Naive thymus-derived CD4-positive, alpha-beta T cell (primary cell): Measurements from ENCODE around the gene CFAP91. TPM values are rescaled to one million over a fixed set of nuclear protein-coding genes. Genes with fewer than 3 reads are reported as not detected.

Experiments used
- ATAC-seq: fragments of 150-1000 bp; cut with Tn5 transposase; 2 replicates; pipeline ENCODE4 v1.10.0; 2021; ENCODE audit warnings: mild to moderate bottlenecking, moderate library complexity
- CTCF ChIA-PET: fragments of 350-600 bp; sonication (Branson Sonifier 250); formaldehyde crosslinking; loops from one replicate; lab custom pipeline; 2021; ENCODE audit warnings: antibody characterized with exemption; lab: Charles Lee
- POLR2A ChIA-PET: fragments of 350-600 bp; sonication (Branson Sonifier 250); formaldehyde crosslinking; loops from one replicate; lab custom pipeline; 2021; ENCODE audit warnings: antibody characterized with exemption, inconsistent platforms; lab: Charles Lee
- DNase-seq, 9 donors: peaks; one replicate each; pipeline versions ENCODE4 v3.0.0 to v3.0.0-alpha.2; 2020 to 2022; ENCODE audit warnings: mixed read lengths in 1 of 9
- H3K27ac ChIP-seq: one replicate; pipeline ENCODE4 v1.7.0; 2013; ENCODE audit warnings: mild to moderate bottlenecking, low read depth, low read length, moderate library complexity
- H3K27me3 ChIP-seq, 2 donors: one replicate each; pipeline ENCODE4 v1.7.0; 2013; ENCODE audit warnings: low read length in 2 of 2, mild to moderate bottlenecking in 2 of 2, moderate library complexity in 2 of 2; ENCODE audit not compliant: control insufficient read depth in 2 of 2, insufficient read depth in 2 of 2
- H3K36me3 ChIP-seq, 3 experiments: 1 replicate in 2 of 3; 2 replicates in 1 of 3; pipeline ENCODE4 v1.7.0; 2013; ENCODE audit warnings: low read length in 3 of 3, mild to moderate bottlenecking in 3 of 3, moderate library complexity in 1 of 3; ENCODE audit not compliant: insufficient read depth in 3 of 3, control insufficient read depth in 2 of 3
- H3K4me1 ChIP-seq, 2 donors: one replicate each; pipeline ENCODE4 v1.7.0; 2013; ENCODE audit warnings: low read length in 2 of 2, mild to moderate bottlenecking in 2 of 2, moderate library complexity in 1 of 2; ENCODE audit not compliant: control insufficient read depth in 2 of 2, insufficient read depth in 2 of 2
- H3K4me3 ChIP-seq: 2 replicates; pipeline ENCODE4 v1.7.0; 2013; ENCODE audit warnings: mild to moderate bottlenecking, low read length
- H3K9me3 ChIP-seq, 3 experiments: 1 replicate in 2 of 3; 2 replicates in 1 of 3; pipeline ENCODE4 v1.7.0; 2013; ENCODE audit warnings: low read length in 3 of 3; ENCODE audit not compliant: control insufficient read depth in 2 of 3
- H3K27ac Mint-ChIP-seq, 9 donors: one replicate each; pipeline ENCODE4 v1.8.0; 2020 to 2022; ENCODE audit warnings: mixed read lengths in 9 of 9, mild to moderate bottlenecking in 8 of 9, moderate library complexity in 5 of 9, inconsistent platforms in 2 of 9
- H3K27me3 Mint-ChIP-seq, 5 donors: one replicate each; pipeline ENCODE4 v1.8.0; 2021 to 2022; ENCODE audit warnings: mixed read lengths in 5 of 5, mild to moderate bottlenecking in 1 of 5
- H3K36me3 Mint-ChIP-seq, 5 donors: one replicate each; pipeline ENCODE4 v1.8.0; 2020 to 2022; ENCODE audit warnings: mixed read lengths in 5 of 5, mild to moderate bottlenecking in 3 of 5, inconsistent platforms in 1 of 5
- H3K4me1 Mint-ChIP-seq, 7 donors: one replicate each; pipeline ENCODE4 v1.8.0; 2020 to 2022; ENCODE audit warnings: mixed read lengths in 7 of 7, mild to moderate bottlenecking in 3 of 7, inconsistent platforms in 1 of 7
- H3K4me3 Mint-ChIP-seq, 10 donors: one replicate each; pipeline ENCODE4 v1.8.0; 2020 to 2022; ENCODE audit warnings: mild to moderate bottlenecking in 10 of 10, mixed read lengths in 10 of 10, moderate library complexity in 6 of 10, inconsistent platforms in 2 of 10
- H3K9me3 Mint-ChIP-seq, 11 donors: one replicate each; pipeline ENCODE4 v1.8.0; 2020 to 2022; ENCODE audit warnings: mixed read lengths in 11 of 11, mild to moderate bottlenecking in 4 of 11, inconsistent platforms in 1 of 11, moderate library complexity in 1 of 11
- intact Hi-C, 2 donors: fragments of 100-400 bp; cut with micrococcal nuclease; formaldehyde crosslinking; loops; one replicate each; pipeline ENCODE4 v1.15.1; 2023
- polyA plus RNA-seq, 2 donors: library from polyadenylated mRNA; unstranded; fragments of 300-500 nt; fragmentation: Illumina TruSeq; gene quantifications; one replicate each; pipeline ENCODE4 v1.2.3, GENCODE V29; 2021
- total RNA-seq, 6 experiments: library from RNA in 5 of 6; stranded (reverse) in 5 of 6; gene quantifications; 1 replicate in 5 of 6; 2 replicates in 1 of 6; pipeline ENCODE4 v1.2.3 and lab custom pipeline; 2021 to 2026

CFAP91 gene
- total and polyA plus RNA-seq, 7 experiments from 2014 or later = 0.13 to 0.32 (median 0.17) TPM; not detected in 4

DNA sequence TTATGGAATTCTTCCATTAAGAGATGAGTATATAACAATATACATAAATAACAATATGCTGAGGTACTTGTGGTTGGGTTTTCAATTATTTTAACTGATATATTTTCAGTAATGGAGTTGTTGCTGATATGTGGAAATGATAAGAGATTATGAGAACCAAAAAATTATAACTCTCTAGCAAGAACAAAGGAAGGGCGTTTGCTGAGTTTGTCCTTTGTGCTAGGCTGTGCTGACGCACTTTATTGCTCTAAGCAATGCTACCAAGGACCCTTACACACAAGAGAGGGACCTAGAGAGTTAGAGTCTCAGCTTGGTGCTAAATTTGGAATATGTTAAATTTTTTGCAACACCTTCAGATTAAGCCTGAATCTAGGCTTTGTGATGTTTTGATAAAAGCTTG is 24.1 kb downstream of the CFAP91 start:
- no peaks in the 10 kb centered on the region for H3K9me3 Mint-ChIP-seq
- H3K9me3 ChIP-seq = no peaks in the 10 kb centered on the region
- H3K27me3 ChIP-seq = peaks cover 0 to 3% of the 10 kb centered on the region in 2 donors
- H3K4me1 ChIP-seq = no peaks in the 10 kb centered on the region
- H3K27ac ChIP-seq = no peak overlapping the region
- ATAC-seq (no peak), DNase-seq (no peak)
- no peaks in the 10 kb centered on the region for H3K4me1 Mint-ChIP-seq
- ChIA-PET POLR2A (no interaction called here), CTCF (no interaction called here)
- no peak overlapping the region for H3K4me3 ChIP-seq
- H3K27ac Mint-ChIP-seq = no peak overlapping the region
- H3K36me3 ChIP-seq = no peaks in the 10 kb centered on the region
- H3K36me3 Mint-ChIP-seq = no peaks in the 10 kb centered on the region
- intact Hi-C loops = no loop called here
- no peak overlapping the region for H3K4me3 Mint-ChIP-seq
- H3K27me3 Mint-ChIP-seq = peaks cover 0 to 12% (median 0%) of the 10 kb centered on the region in 5 donors

DNA sequence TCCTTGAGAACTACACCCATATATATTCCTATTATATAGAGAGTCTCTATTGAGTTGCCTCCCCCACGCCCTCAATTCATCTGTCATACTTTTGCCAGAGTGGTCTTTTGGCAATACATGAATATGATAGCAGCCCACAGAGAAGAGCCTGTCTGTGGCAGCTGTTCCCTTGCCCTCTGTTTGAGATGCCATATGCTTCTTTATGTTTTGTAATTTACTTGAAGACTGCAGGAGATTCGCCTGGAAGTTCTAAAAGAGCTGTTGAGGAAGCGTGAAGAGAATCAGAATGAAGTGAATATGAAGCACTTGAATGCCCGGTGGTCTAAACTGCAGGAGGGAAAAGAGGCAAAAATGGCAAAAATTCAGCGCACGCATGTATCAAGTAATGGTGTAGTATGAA is 27.2 kb downstream of the CFAP91 start:
- Mint-ChIP-seq H3K4me3 (no peak overlapping the region), H3K9me3 (no peaks in the 10 kb centered on the region), H3K27ac (no peak overlapping the region), H3K36me3 (no peaks in the 10 kb centered on the region), H3K4me1 (no peaks in the 10 kb centered on the region), H3K27me3 (peaks cover 0 to 13% (median 0%) of the 10 kb centered on the region in 5 donors)
- Histone ChIP-seq H3K27me3 (no peaks in the 10 kb centered on the region), H3K36me3 (no peaks in the 10 kb centered on the region), H3K9me3 (no peaks in the 10 kb centered on the region), H3K27ac (no peak overlapping the region), H3K4me3 (no peak overlapping the region), H3K4me1 (no peaks in the 10 kb centered on the region)
- POLR2A ChIA-PET = no interaction called here
- no peak for DNase-seq
- ATAC-seq = no peak
- intact Hi-C loops = no loop called here
- CTCF ChIA-PET = no interaction called here

DNA sequence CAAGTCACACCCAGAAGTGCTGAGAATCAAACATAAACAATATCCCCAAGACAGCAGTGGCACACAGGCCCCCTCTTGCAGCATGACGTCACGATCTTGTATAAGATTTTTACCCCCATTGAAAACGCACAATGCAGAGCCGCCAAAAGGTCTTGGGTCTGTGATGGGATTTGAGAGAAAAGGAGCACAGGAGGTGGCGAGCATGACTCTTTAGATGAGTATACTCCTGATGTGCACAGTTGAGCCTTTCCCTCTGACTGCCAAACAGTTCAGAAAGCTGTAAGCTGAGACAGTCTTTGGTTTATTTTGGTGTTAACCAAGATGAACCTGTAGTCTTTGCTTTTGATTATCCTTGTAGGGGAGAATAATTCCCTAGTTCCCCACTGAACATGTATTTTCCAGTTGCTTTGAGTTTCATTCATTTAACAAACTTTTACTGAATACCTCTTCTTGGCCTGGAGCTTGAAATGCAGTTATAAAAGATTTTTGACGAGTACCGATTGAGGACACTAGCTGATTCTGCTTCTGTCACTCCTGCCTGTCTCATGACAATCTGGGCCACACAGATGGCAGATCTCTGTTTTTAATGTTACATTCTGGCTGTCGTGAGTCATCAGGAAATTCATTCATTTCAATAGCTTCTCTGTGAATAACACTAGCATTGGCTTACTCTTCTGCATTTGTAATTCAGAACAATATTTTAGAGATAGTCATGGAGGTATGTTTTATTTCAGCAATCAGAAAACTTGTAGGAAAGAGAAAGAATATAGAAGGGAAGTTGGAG is 28.9 kb downstream of the CFAP91 start:
- no peak for DNase-seq
- Mint-ChIP-seq H3K4me1 (no peaks in the 10 kb centered on the region), H3K27ac (no peak overlapping the region), H3K27me3 (peaks cover 0 to 13% (median 0%) of the 10 kb centered on the region in 5 donors), H3K9me3 (no peaks in the 10 kb centered on the region), H3K36me3 (no peaks in the 10 kb centered on the region), H3K4me3 (no peak overlapping the region)
- no peaks in the 10 kb centered on the region for H3K36me3 ChIP-seq
- no peaks in the 10 kb centered on the region for H3K4me1 ChIP-seq
- no peak overlapping the region for H3K4me3 ChIP-seq
- no peaks in the 10 kb centered on the region for H3K9me3 ChIP-seq
- CTCF ChIA-PET = no interaction called here
- intact Hi-C loops = no loop called here
- POLR2A ChIA-PET = no interaction called here
- H3K27me3 ChIP-seq = no peaks in the 10 kb centered on the region
- ATAC-seq = no peak
- no peak overlapping the region for H3K27ac ChIP-seq

- CTCF ChIA-PET = no interaction called here
- DNase-seq = no peak
- no peak overlapping the region for H3K27ac ChIP-seq
Measured at GRCh38 chr3:119733812-119734211, 31.0 kb downstream of the CFAP91 start.

DNA sequence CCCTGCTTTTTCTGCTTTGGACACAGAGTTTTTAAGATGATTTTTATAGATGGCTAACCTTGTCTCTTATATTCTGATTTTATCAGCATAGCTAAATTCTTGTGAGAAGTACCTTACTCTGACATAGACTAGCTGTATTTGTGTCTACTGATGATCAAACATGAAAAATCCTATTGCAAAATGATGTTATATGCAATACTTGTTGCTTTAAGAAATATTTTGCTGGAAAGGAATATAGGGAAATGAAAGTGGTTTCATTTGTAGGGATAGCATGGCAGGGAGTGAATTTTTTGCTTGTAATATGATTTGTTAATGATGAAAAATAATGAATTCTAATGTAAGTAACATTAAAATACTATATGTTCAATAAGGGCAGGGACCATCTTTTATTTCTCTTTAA is 35.9 kb downstream of the CFAP91 start:
- intact Hi-C loops = no loop called here
- POLR2A ChIA-PET = no interaction called here
- no peaks in the 10 kb centered on the region for H3K4me1 ChIP-seq
- H3K4me3 Mint-ChIP-seq = no peak overlapping the region
- ATAC-seq (no peak), DNase-seq (no peak)
- H3K27me3 ChIP-seq = no peaks in the 10 kb centered on the region
- H3K27ac Mint-ChIP-seq = no peak overlapping the region
- H3K27ac ChIP-seq = no peak overlapping the region
- CTCF ChIA-PET = no interaction called here
- peaks cover 18 to 40% (median 25%) of the 10 kb centered on the region in 5 donors for H3K27me3 Mint-ChIP-seq
- no peaks in the 10 kb centered on the region for H3K9me3 Mint-ChIP-seq
- no peak overlapping the region for H3K4me3 ChIP-seq
- no peaks in the 10 kb centered on the region for H3K4me1 Mint-ChIP-seq
- no peaks in the 10 kb centered on the region for H3K36me3 ChIP-seq
- H3K36me3 Mint-ChIP-seq = no peaks in the 10 kb centered on the region
- no peaks in the 10 kb centered on the region for H3K9me3 ChIP-seq

More at GRCh38 chr3:119733812-119734211, 31.0 kb downstream of the CFAP91 start:
- ATAC-seq = no peak
- Histone ChIP-seq H3K4me1 (no peaks in the 10 kb centered on the region), H3K4me3 (no peak overlapping the region), H3K9me3 (no peaks in the 10 kb centered on the region), H3K27me3 (no peaks in the 10 kb centered on the region), H3K36me3 (no peaks in the 10 kb centered on the region)
- Mint-ChIP-seq H3K27me3 (peaks cover under 1 to 26% (median 3%) of the 10 kb centered on the region in 5 donors), H3K9me3 (no peaks in the 10 kb centered on the region), H3K4me3 (no peak overlapping the region), H3K27ac (no peak overlapping the region), H3K4me1 (no peaks in the 10 kb centered on the region), H3K36me3 (no peaks in the 10 kb centered on the region)
- intact Hi-C loops = no loop called here
- POLR2A ChIA-PET = no interaction called here

DNA sequence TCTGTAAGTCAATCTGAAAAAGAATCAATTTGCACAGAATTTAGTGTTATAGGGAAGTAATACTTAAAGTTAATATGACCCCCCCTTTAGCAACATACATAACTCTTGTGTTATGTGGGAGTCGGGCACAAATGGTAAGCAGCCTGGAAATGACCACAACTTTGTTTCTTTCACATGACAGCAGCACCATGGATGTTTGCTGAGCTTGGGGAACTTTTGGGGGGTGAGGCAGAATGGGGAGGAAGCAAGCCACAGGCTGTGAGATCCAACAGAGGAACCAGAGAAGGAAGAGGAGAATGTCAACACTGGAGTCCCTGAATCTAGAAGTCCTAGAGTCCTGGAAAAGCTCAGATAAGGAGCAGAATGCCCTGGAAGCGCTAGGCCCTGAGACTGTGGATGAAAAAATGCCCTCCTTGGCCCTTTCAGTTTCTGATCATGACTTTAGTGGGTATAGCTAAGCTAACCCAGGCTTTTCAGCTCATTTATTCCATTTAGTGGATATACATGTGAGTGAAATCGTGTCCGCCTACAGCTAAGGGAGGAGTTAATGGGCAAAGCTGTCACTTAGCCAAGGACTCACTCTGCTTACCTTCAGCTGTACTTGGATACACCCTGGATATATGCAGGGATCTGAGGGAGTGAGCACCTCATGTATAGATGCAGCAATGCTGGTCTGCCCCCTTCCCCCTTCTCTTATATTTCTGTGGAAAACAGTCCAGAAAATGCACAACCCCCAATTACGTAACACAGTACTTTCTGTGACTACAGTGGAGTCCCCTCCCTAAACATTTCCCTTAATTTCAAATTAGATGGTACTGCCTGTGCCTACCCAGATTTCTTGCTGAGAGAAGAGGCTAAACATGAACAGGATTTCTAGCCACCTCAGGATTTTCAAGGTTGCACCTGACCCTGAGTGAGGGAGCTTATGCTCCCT is 39.1 kb downstream of the CFAP91 start:
- CTCF ChIA-PET = no interaction called here
- peaks cover 29 to 37% (median 31%) of the 10 kb centered on the region in 5 donors for H3K27me3 Mint-ChIP-seq
- POLR2A ChIA-PET = no interaction called here

More for the DNA sequence above, 39.1 kb downstream of the CFAP91 start:
- H3K27me3 ChIP-seq = no peaks in the 10 kb centered on the region
- H3K36me3 ChIP-seq = no peaks in the 10 kb centered on the region
- no peaks in the 10 kb centered on the region for H3K4me1 Mint-ChIP-seq
- no peaks in the 10 kb centered on the region for H3K4me1 ChIP-seq
- H3K9me3 Mint-ChIP-seq = no peaks in the 10 kb centered on the region
- DNase-seq (no peak), ATAC-seq (no peak)
- H3K9me3 ChIP-seq = no peaks in the 10 kb centered on the region
- intact Hi-C loops = no loop called here
- no peak overlapping the region for H3K27ac Mint-ChIP-seq
- H3K4me3 ChIP-seq = no peak overlapping the region
- no peak overlapping the region for H3K4me3 Mint-ChIP-seq
- H3K36me3 Mint-ChIP-seq = no peaks in the 10 kb centered on the region
- no peak overlapping the region for H3K27ac ChIP-seq
